ENCODE measurements around the gene RASSF5.

DNA sequence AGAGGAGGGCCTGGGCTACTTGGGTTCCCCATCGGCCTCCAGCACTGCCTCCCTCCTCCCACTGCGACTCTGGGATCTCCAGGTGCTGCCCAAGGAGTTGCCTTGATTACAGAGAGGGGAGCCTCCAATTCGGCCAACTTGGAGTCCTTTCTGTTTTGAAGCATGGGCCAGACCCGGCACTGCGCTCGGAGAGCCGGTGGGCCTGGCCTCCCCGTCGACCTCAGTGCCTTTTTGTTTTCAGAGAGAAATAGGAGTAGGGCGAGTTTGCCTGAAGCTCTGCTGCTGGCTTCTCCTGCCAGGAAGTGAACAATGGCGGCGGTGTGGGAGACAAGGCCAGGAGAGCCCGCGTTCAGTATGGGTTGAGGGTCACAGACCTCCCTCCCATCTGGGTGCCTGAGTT, 80.6 kb downstream of the RASSF5 start:
- TF ChIP-seq, protein P1, sequence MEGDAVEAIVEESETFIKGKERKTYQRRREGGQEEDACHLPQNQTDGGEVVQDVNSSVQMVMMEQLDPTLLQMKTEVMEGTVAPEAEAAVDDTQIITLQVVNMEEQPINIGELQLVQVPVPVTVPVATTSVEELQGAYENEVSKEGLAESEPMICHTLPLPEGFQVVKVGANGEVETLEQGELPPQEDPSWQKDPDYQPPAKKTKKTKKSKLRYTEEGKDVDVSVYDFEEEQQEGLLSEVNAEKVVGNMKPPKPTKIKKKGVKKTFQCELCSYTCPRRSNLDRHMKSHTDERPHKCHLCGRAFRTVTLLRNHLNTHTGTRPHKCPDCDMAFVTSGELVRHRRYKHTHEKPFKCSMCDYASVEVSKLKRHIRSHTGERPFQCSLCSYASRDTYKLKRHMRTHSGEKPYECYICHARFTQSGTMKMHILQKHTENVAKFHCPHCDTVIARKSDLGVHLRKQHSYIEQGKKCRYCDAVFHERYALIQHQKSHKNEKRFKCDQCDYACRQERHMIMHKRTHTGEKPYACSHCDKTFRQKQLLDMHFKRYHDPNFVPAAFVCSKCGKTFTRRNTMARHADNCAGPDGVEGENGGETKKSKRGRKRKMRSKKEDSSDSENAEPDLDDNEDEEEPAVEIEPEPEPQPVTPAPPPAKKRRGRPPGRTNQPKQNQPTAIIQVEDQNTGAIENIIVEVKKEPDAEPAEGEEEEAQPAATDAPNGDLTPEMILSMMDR (IDR thresholded peaks at IDR 0.05) = no peak
- TF ChIP-seq POLR2A (IDR thresholded peaks at IDR 0.05; ENCODE audit: low read depth) = no peak
